Stimulated activated CD8-positive, alpha-beta memory T cell treated with anti-CD3 and anti-CD28 coated beads, Interleukin-7, amount 100 ng/mL, for 48 hours (primary cell): ENCODE data around the gene UBASH3B.
A peak's percentile ranks its signal among the peaks of the same experiment; 100 is the strongest.
"Not testable (repeated sequence)": the region's sequence is repeated elsewhere in the genome, so short reads cannot be mapped to it uniquely, and the experiment has no call there.

Experiments used
- DNase-seq, 2 donors: peaks; one replicate each; pipeline ENCODE4 v3.0.0-alpha.2; 2020; ENCODE audit warnings: low read depth in 1 of 2; ENCODE audit errors: extremely low read depth in 1 of 2

UBASH3B gene, protein sequence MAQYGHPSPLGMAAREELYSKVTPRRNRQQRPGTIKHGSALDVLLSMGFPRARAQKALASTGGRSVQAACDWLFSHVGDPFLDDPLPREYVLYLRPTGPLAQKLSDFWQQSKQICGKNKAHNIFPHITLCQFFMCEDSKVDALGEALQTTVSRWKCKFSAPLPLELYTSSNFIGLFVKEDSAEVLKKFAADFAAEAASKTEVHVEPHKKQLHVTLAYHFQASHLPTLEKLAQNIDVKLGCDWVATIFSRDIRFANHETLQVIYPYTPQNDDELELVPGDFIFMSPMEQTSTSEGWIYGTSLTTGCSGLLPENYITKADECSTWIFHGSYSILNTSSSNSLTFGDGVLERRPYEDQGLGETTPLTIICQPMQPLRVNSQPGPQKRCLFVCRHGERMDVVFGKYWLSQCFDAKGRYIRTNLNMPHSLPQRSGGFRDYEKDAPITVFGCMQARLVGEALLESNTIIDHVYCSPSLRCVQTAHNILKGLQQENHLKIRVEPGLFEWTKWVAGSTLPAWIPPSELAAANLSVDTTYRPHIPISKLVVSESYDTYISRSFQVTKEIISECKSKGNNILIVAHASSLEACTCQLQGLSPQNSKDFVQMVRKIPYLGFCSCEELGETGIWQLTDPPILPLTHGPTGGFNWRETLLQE

DNA sequence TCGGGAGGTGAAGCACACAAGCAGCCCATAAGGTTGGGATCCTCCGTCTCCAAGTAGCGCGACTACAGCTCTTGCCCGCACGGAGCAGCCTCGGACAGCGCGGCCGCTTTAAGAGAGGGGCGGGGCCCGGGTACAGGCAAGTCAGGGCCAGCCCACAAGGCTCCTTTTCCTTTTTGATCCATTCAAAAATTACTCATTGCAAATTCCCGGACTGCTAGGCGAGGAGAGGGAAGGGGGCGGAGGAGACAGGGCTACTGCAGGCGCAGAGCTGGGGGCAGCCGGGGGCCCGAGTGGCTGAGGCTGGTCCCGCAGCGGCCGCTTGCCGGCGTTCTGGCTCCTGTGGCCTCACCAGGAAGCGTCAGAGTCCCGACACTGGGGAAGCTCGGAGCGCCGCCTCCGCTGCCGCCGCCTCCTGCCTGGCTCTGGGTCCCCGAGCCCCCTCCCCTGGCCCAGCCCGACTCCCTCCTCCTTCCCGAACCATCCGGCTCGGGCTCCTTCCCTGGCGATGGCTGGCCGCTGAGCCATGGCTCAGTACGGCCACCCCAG is at the start of gene UBASH3B:
Gene UBASH3B (plus strand): TSS at position 196 of the 546 bp plus-strand sequence. CDS start 328 bp downstream, at position 524.
- DNase-seq, result peak; percentile 40 to 51

- DNase-seq, result not testable (repeated sequence)
Measured at GRCh38 chr11:122607162-122607561, 48.4 kb upstream of the UBASH3B start.

GRCh38 chr11:122612123-122612824 is 43.2 kb upstream of the UBASH3B start:
- no peak for DNase-seq

GRCh38 chr11:122616718-122617117 is 38.8 kb upstream of the UBASH3B start:
- no peak for DNase-seq

DNA sequence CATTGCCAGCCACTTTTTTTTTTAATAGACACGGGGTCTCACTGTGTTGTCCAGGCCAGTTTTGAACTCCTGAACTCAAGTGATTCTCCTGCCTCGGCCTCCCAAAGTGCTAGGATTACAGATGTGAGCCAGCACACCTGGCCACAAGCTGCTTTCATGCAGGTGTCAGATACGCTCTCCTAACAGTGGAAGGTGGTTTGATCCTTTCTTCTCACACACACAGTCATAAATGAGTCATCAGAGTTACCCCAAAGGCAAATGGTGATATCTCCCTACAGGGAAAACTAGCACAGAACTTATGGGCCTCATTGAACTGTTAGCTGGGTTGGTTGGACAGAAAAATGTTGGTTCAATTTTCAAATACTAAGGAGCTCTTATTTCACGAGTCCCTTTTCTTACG is 38.2 kb upstream of the UBASH3B start:
- DNase-seq, result no peak

DNA sequence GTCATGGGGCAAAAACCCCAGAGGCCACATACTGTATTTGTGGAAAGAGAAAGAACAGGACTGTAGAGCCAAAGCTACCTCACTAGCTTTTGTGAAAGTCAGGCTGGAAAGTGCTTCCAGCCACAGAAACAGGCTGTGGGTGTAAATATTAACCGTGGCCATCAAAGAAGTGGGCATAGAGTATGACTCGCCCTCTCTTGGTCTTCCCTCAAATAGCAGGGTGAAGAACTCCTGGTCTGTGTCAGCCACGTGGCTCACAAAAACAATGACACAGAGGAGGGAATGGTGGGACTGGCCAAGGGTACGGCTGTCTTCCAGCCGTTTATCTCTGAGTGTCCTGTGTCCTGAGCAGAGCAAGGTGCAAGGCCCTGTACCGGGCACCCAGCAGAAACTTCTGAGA is 37.6 kb upstream of the UBASH3B start:
- no peak for DNase-seq

GRCh38 chr11:122618927-122619326 is 36.6 kb upstream of the UBASH3B start:
- DNase-seq, result no peak

- no peak for DNase-seq
Measured at GRCh38 chr11:122619757-122620156, 35.8 kb upstream of the UBASH3B start.

DNA sequence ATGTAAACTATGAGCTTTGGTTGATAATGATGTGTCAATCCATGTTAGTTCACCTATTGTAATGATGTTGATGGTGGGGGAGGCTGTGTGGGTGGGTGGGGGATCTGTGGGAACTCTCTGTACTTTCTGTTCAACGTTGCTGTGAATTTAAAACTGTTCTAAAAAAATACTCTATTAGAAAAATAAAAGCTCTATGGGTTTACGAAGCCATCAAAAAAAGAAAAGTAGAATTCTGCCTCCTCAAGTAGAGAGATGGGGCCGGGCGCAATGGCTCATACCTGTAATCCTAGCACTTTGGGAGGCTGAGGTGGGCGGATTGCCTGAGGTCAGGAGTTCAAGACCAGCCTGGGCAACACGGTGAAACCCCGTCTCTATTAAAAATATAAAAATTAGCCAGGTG is 30.0 kb upstream of the UBASH3B start:
- not testable (repeated sequence) for DNase-seq

GRCh38 chr11:122625976-122626665 is 29.4 kb upstream of the UBASH3B start:
- DNase-seq, result no peak

- no peak for DNase-seq
Measured at GRCh38 chr11:122627745-122628144, 27.8 kb upstream of the UBASH3B start.

- peak; percentile 35 to 52 for DNase-seq
Measured at GRCh38 chr11:122628810-122629555, 26.5 kb upstream of the UBASH3B start.

GRCh38 chr11:122632181-122632824 is 23.2 kb upstream of the UBASH3B start:
- DNase-seq, result no peak

DNA sequence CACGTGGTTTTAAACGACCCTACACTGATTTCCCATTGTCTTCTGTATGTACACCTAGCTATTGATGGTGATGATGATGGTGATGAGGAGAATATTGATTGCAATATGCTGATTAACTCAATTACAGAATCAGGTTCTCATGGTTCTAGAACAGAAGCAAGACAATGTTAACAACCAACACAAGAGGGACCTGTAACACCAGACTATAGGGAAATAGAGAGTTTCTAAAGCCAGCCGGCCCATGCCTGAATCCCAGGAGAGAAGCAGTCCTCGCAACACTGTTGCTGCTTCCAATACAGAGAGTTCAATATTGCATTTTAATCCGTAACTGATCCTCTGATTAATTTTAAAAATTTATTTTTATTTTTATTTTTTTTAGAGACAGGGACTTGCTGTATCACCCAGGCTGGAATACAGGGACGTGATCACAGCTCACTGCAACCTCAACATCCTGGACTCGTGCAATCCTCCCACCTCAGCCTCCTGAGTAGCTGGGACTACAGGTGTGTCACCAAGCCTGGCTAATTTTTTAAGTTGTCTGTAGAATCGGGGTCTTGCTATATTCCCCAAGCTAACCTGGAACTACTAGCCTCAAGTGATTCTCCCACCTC is 22.2 kb upstream of the UBASH3B start:
- no peak for DNase-seq

DNA sequence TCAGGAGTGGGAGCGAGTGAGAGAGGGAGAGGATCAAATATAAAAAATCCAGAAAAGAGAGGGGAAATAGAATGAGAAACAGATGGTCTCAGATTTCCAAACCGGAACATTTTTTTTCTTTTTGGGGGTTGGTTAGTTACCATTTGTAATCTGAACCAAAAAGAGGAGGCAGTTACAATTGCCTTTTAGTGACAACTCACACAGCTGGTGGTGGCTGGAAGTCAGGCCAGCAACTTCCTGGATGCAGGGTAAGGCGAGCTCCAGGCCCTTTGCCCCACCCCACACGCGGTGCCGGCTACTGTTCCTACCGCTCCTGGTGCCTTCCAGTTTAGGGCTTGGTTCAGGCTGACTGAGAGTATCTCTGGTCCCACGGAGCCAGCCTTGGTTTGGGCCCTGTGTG is 21.0 kb upstream of the UBASH3B start:
- DNase-seq, result no peak

DNA sequence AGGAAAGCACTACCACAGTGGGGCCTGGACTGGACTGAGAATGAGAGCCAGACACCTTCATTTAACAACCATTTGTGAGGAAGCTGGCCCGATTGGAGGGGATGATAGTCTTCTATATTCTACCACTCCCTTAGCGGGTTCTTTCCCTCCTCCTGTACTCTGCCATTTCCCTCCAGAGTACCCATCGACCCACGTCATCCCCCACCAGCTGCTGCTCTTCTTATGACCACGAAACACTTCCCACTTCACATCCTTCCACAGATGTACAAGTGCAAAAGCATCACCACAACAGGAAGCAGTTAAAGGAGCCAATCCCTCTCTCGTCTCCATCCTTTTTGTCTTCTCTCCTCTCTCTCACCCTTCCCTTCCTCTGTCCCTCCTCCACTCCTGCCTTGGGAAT is 18.0 kb upstream of the UBASH3B start:
- no peak for DNase-seq

DNA sequence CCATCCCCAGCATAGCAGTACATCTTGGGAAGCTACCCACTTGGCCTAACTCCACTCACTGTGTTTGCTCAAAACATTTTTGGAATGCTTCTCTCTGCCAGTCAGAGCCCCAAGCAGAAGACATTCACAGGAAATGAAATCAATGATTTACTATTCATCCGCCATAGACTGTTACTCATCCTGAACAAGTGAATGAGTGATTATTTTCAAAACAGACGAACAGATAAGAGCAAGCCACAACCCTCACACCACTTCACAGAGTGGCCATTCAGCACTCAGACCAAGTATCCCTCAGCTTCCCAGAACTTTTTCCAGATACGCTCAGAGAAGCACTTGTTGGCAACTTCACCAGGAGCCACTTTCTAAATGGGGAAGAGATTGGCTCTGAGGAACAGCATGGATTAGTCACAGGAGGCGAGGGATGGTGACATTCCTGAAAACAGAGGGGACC is 13.0 kb upstream of the UBASH3B start:
- no peak for DNase-seq

DNA sequence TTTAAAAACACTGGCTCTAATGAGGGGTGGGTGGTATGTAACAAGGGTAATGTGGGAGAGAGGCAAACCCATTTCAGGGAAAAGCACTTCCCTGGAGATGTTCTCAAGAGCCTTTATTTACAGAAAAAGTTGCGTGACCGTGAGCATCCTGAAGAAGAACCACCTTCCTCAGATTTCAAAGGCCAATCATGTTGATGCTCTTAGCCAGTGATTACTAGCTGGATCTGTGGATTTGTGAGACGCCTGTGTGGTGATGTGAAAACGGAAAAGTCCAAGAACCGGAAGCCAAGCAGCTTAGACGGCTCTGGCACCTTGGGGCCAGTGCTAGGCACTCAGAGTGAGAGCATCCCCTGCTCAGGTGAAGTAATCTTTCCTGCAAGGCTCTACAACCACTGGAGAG is 12.6 kb upstream of the UBASH3B start:
- no peak for DNase-seq

- DNase-seq, result no peak
Measured at GRCh38 chr11:122645847-122646246, 9.7 kb upstream of the UBASH3B start.
